HepG2 (cell line): Measurements from ENCODE around the gene MRGPRF.

Experiments
- ATF7-NPFF ChIP-seq: sonication (generic); formaldehyde crosslinking; IDR thresholded peaks from 2 replicates; pipeline ENCODE4 v1.8.1; 2023; ENCODE audit warnings: mild to moderate bottlenecking, low read depth, missing genetic modification reagents, moderate library complexity
- CBX5 ChIP-seq: sonication (generic); formaldehyde crosslinking; IDR thresholded peaks from 2 replicates; pipeline ENCODE4 v1.4.0; 2020; ENCODE audit warnings: missing genetic modification reagents, borderline replicate concordance
- FOXJ3 ChIP-seq: sonication (generic); formaldehyde crosslinking; IDR thresholded peaks from 2 replicates; pipeline ENCODE4 v1.4.0; 2020; ENCODE audit warnings: missing genetic modification reagents, mild to moderate bottlenecking, borderline replicate concordance
- PAX8 ChIP-seq: sonication (generic); formaldehyde crosslinking; IDR thresholded peaks from 2 replicates; pipeline ENCODE4 v1.8.0; 2022; ENCODE audit warnings: mild to moderate bottlenecking, missing genetic modification reagents, borderline replicate concordance
- SMC3 ChIP-seq: IDR thresholded peaks from 2 replicates; pipeline ENCODE4 v1.6.1; 2011; ENCODE audit warnings: low read length, improper control_type of control experiment
- TGIF2 ChIP-seq: IDR thresholded peaks from 2 replicates; pipeline ENCODE4 v1.6.1; 2016; ENCODE audit warnings: control low read depth, missing compliant biosample characterization
- ZNF121 ChIP-seq: sonication (generic); formaldehyde crosslinking; IDR thresholded peaks from 2 replicates; pipeline ENCODE4 v1.5.0; 2020; ENCODE audit warnings: mild to moderate bottlenecking, missing genetic modification reagents
- ZNF224 ChIP-seq: sonication (generic); formaldehyde crosslinking; IDR thresholded peaks from 2 replicates; pipeline ENCODE4 v1.5.0; 2020; ENCODE audit warnings: mild to moderate bottlenecking, missing genetic modification reagents
- ZNF761 ChIP-seq: sonication (generic); formaldehyde crosslinking; conservative IDR thresholded peaks from 2 replicates; pipeline ENCODE4 v1.4.0; 2020; ENCODE audit warnings: mild to moderate bottlenecking, missing genetic modification reagents
- TF ChIP-seq, protein P1 (sequence below), 2 experiments: sonication (generic) in 1 of 2; formaldehyde crosslinking in 1 of 2; IDR thresholded peaks; 2 replicates each; pipeline versions ENCODE4 v1.4.0 to v1.6.1; 2018 to 2020; ENCODE audit warnings: missing genetic modification reagents in 2 of 2, borderline replicate concordance in 1 of 2, low read depth in 1 of 2, mild to moderate bottlenecking in 1 of 2, missing biosample characterization in 1 of 2

- TF ChIP-seq FOXJ3 (CRISPR knock-in tag): no peak
- no peak for TF ChIP-seq PAX8 (CRISPR knock-in tag)
- TF ChIP-seq ATF7-NPFF: no peak
- TF ChIP-seq, protein P1, sequence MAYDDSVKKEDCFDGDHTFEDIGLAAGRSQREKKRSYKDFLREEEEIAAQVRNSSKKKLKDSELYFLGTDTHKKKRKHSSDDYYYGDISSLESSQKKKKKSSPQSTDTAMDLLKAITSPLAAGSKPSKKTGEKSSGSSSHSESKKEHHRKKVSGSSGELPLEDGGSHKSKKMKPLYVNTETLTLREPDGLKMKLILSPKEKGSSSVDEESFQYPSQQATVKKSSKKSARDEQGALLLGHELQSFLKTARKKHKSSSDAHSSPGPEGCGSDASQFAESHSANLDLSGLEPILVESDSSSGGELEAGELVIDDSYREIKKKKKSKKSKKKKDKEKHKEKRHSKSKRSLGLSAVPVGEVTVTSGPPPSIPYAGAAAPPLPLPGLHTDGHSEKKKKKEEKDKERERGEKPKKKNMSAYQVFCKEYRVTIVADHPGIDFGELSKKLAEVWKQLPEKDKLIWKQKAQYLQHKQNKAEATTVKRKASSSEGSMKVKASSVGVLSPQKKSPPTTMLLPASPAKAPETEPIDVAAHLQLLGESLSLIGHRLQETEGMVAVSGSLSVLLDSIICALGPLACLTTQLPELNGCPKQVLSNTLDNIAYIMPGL (CRISPR knock-in tag; IDR thresholded peaks at IDR 0.05; ENCODE audit: borderline replicate concordance in 1 of 2, low read depth in 1 of 2): no peak
- TF ChIP-seq ZNF761 (CRISPR knock-in tag): no peak
- TF ChIP-seq TGIF2 (CRISPR knock-in tag): no peak
- TF ChIP-seq CBX5: no peak
- TF ChIP-seq ZNF121 (CRISPR knock-in tag): no peak
- no peak for TF ChIP-seq SMC3
- no peak for TF ChIP-seq ZNF224 (CRISPR knock-in tag)
Measured at GRCh38 chr11:69014084-69014851, 1.2 kb upstream of the MRGPRF start.
